HG02588 (cell line): ENCODE results near the gene STAT4.
"Not testable (repeated sequence)": the region's sequence is repeated elsewhere in the genome, so short reads cannot be mapped to it uniquely, and the experiment has no call there.

Experiments used
- ATAC-seq: cut with Tn5 transposase; IDR thresholded peaks from one replicate; pipeline ENCODE4 v1.9.1; 2021; ENCODE audit warnings: mild to moderate bottlenecking, moderate library complexity; ENCODE audit not compliant: unreplicated experiment

The STAT4 gene

GRCh38 chr2:190997526-190998113 is 153.2 kb downstream of the STAT4 start:
- ATAC-seq: no peak

- no peak for ATAC-seq
Measured at GRCh38 chr2:190996947-190997346, 153.8 kb downstream of the STAT4 start.

GRCh38 chr2:190996338-190996946 is 154.4 kb downstream of the STAT4 start:
- no peak for ATAC-seq

DNA sequence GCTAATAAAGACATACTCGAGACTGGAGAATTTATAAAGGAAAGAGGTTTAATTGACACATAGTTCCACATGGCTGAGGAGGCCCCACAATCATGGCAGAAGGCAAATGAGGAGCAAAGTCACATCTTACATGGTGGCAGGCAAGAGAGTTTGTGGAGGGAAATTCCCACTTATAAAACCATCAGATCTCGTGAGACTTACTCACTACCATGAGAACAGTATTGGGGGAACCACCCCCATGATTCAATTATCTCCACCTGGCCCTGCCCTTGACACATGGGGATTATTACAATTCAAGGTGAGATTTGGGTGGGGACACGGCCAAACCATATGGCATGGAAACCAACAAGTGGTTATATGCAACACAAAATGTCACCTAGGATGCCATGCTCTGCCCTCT is 155.5 kb downstream of the STAT4 start:
- not testable (repeated sequence) for ATAC-seq

- no peak for ATAC-seq
Measured at GRCh38 chr2:190994148-190994547, 156.6 kb downstream of the STAT4 start.

DNA sequence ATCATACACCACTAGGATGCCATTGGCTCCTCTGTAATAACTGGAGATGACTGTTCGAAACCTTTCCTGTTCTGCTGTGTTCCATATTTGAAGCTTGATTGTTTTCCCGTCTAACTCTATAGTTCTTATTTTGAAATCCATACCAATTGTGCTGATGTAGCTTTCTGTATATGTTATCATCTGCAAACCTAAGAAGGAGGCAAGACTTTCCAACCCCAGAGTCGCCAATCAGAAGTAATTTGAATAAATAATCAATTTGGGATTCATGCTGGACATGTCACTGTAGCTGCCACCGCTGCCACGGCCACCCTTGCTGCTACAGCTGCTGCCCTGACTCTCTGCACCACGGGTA is 157.5 kb downstream of the STAT4 start:
- ATAC-seq: no peak

- no peak for ATAC-seq
Measured at GRCh38 chr2:190990132-190990531, 160.7 kb downstream of the STAT4 start.

DNA sequence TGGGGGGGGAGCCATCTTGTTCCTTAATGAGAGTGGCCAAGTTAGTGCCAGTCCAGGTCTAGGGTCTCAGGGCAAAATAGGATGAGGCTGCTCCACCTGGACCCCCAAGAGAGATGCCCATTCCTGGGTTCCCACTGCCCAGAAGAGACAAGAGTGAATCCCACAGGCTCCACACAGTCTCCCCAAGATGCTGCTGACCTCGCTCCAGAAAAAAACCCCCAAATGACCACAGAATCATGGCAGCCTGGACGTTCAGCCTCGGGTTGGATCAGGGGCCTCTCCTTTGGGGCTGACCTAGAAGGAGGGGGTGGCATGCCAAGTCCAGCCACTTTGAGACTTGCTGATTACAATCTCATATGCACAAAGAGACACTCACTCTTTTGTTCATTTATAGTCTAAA is 161.9 kb downstream of the STAT4 start:
- no peak for ATAC-seq

GRCh38 chr2:190987938-190988337 is 162.9 kb downstream of the STAT4 start:
- no peak for ATAC-seq

GRCh38 chr2:190987116-190987515 is 163.7 kb downstream of the STAT4 start:
- no peak for ATAC-seq

DNA sequence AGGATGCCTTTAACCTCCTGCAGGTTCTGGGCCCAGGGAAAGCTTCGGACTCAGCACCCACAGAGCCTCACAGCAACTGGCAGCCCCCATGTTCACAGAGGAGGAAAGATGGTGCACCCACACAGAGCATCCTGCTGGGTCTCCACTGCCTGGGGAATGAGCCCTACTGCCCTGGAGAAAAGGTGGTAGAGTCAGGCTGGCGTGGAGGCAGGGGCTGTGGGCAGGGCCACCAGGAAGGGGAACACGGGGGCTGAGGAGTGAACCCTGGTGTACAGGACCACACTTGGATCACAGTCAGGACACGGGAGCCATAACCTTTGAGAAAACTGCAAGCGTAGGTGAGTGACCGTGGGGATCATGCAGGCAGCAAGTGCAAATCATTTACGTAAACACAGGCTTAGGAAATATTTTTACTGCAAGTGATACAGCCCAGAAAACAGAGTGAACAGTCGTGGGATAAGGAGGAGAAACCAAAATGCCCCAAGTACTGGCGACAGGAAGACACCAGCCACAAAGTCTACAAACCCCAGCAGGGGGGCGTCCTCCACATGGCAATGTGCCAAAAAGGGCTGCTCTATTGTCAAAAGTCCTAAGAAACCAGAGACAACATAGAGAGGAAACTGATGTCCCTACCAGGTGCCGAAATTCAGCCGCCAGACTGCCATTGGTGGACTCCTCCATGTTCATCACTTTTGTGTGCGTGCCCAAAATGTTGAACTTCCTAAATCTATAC is 164.4 kb downstream of the STAT4 start:
- no peak for ATAC-seq

GRCh38 chr2:190984595-190984994 is 166.2 kb downstream of the STAT4 start:
- ATAC-seq: no peak

DNA sequence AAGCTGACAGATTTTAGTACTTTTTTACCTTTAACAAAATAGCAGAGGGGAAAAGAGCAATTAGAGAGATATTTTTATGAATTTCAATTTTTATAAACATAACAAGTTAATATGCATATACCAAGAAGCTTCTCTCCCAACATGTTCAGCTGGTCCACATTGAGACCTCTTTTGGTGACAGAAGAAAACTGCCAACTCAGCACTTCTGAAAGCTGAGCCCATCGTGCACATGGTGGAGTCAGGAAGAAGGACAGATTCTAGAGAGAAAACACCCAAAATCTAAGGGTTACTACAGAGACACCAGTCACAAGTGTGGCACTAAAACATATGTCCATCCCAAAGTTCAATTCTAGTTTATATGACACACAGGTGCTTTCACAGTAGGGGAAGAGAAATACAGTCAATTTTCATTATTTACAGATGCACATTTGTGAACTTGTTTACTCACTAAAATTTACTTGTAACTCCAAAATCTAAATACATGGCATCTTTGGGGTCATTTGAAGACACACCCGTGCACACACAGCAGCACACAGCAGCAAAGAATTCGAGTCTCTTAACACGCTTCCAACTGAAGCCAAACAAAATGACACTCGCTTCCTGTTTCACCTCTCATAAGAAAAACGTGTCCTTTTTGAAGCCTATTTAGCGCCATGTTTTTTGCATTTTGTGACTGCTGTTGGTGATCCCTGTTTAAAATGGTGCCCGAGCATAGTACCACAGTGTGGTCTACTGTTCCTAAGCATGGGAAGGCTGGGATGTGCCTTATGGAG is 168.3 kb downstream of the STAT4 start:
- ATAC-seq: no peak

GRCh38 chr2:190981733-190982132 is 169.1 kb downstream of the STAT4 start:
- no peak for ATAC-seq

DNA sequence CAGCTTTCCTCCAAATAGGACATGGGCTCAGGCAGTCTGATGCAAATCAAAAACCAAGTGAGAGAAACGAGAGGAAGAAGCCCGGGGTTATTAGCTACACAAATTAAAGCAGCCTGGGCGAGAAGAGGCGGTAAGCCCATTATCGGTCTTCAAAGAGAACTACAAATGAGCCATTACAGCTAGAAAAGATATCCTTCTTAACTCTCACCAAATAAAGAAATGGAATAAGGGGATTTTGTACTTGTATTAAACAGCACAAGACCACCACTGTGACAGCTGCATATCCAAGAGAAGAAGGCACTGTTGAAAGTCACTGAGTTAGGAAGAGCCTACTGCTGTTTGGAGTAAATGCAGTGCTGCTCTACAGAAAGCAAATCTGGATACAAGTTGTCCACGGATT is 169.5 kb downstream of the STAT4 start:
- ATAC-seq: no peak

- ATAC-seq: no peak
Measured at GRCh38 chr2:190980630-190981209, 170.1 kb downstream of the STAT4 start.

GRCh38 chr2:190979906-190980629 is 170.7 kb downstream of the STAT4 start:
- ATAC-seq: no peak
